K562 (cell line): Measurements from ENCODE around the gene MCAM.

Experiments used
- TSC22D4 ChIP-seq: fragments of 450-650 bp; IDR thresholded peaks from 2 replicates; pipeline ENCODE4 v1.6.1; 2016; ENCODE audit warnings: missing genetic modification characterization, missing biosample characterization, control low read depth
- TF ChIP-seq, protein P1 (sequence below), 2 experiments: fragments of 450-650 bp; IDR thresholded peaks; 2 replicates each; pipeline ENCODE4 v1.6.1; 2016

DNA sequence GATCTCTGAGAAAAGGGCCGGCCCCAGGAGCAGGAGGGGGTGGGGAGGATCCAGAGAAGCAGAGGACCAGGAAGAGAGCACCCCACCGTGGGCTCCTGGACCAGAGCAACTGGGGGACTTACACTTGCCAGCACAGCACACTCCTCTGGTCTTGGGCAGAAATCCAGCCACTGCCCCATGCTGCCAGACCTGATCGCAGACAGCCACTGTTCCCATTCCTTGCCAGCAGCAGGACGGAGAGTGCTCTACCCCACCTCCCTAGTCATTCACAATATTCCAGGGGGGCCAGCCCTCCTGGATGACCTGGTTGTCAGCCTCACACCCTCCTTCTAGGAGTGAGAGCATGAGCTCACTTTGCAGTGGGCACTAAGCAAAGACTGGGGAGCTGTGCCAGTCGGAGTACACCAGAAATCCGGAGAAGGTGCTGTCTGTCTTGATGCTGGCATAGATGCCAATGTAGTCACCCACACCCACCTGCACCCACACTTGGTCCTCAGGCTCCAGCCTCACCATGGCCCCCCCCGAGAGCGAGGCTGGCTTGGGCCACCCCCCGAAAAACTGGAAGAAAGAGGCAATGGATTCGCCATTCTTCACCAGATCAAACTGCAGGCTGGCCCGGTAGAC, 22.1 kb upstream of the MCAM start:
- TF ChIP-seq, protein P1, sequence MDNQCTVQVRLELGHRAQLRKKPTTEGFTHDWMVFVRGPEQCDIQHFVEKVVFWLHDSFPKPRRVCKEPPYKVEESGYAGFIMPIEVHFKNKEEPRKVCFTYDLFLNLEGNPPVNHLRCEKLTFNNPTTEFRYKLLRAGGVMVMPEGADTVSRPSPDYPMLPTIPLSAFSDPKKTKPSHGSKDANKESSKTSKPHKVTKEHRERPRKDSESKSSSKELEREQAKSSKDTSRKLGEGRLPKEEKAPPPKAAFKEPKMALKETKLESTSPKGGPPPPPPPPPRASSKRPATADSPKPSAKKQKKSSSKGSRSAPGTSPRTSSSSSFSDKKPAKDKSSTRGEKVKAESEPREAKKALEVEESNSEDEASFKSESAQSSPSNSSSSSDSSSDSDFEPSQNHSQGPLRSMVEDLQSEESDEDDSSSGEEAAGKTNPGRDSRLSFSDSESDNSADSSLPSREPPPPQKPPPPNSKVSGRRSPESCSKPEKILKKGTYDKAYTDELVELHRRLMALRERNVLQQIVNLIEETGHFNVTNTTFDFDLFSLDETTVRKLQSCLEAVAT (IDR thresholded peaks at IDR 0.05), result no peak
- TF ChIP-seq TSC22D4, result no peak
